ENCODE results near the gene SPOP. TPM values are rescaled to one million over a fixed set of nuclear protein-coding genes. Genes with fewer than 3 reads are reported as not detected.
"Not testable (repeated sequence)": the region's sequence is repeated elsewhere in the genome, so short reads cannot be mapped to it uniquely, and the experiment has no call there.

The SPOP gene
- total RNA-seq, 2 donors from 2014 or later, result 62.3 to 66.8 TPM

- peak; percentile 69 for ATAC-seq (replicated peaks)
- no peaks in the 10 kb centered on the region for H3K9me3 Mint-ChIP-seq
- no peaks in the 10 kb centered on the region for H3K27me3 Mint-ChIP-seq
- H3K36me3 Mint-ChIP-seq (ENCODE audit: low read depth), result no peaks in the 10 kb centered on the region
- H3K4me3 Mint-ChIP-seq, result peak overlapping the region; percentile 72
- peaks cover 22% of the 10 kb centered on the region for H3K4me1 Mint-ChIP-seq
- H3K27ac Mint-ChIP-seq, result peak overlapping the region; percentile 85
Measured at GRCh38 chr17:49687878-49688491, 10.1 kb upstream of the SPOP start.

GRCh38 chr17:49681106-49681979, 3.4 kb upstream of the SPOP start:
- ATAC-seq (replicated peaks), result no peak
- peaks cover 19% of the 10 kb centered on the region for H3K4me1 Mint-ChIP-seq
- H3K27ac Mint-ChIP-seq, result no peak overlapping the region
- peaks cover 21% of the 10 kb centered on the region for H3K36me3 Mint-ChIP-seq (ENCODE audit: low read depth)
- H3K27me3 Mint-ChIP-seq, result no peaks in the 10 kb centered on the region
- H3K9me3 Mint-ChIP-seq, result peaks cover 4% of the 10 kb centered on the region
- no peak overlapping the region for H3K4me3 Mint-ChIP-seq

GRCh38 chr17:49680314-49680713, 2.4 kb upstream of the SPOP start:
- H3K9me3 Mint-ChIP-seq, result peaks cover 4% of the 10 kb centered on the region
- H3K36me3 Mint-ChIP-seq (ENCODE audit: low read depth), result peaks cover 31% of the 10 kb centered on the region
- H3K27me3 Mint-ChIP-seq, result no peaks in the 10 kb centered on the region
- H3K27ac Mint-ChIP-seq, result no peak overlapping the region
- ATAC-seq (replicated peaks), result no peak
- H3K4me3 Mint-ChIP-seq, result no peak overlapping the region
- H3K4me1 Mint-ChIP-seq, result peaks cover 26% of the 10 kb centered on the region

GRCh38 chr17:49677134-49677932, 564 bp downstream of the SPOP start:
- H3K4me3 Mint-ChIP-seq, result peak overlapping the region; percentile 86
- H3K27ac Mint-ChIP-seq, result peak overlapping the region; percentile 97
- peaks cover 37% of the 10 kb centered on the region for H3K4me1 Mint-ChIP-seq
- peaks cover 58% of the 10 kb centered on the region for H3K36me3 Mint-ChIP-seq (ENCODE audit: low read depth)
- peaks cover 4% of the 10 kb centered on the region for H3K9me3 Mint-ChIP-seq
- ATAC-seq (replicated peaks), result peak; percentile 68
- no peaks in the 10 kb centered on the region for H3K27me3 Mint-ChIP-seq

GRCh38 chr17:49676276-49676868, 1.5 kb downstream of the SPOP start:
- Mint-ChIP-seq H3K9me3 (peaks cover 4% of the 10 kb centered on the region), H3K27ac (peak overlapping the region; percentile 97), H3K27me3 (no peaks in the 10 kb centered on the region), H3K4me3 (peak overlapping the region; percentile 86), H3K36me3 (ENCODE audit: low read depth) (peaks cover 63% of the 10 kb centered on the region), H3K4me1 (peaks cover 42% of the 10 kb centered on the region)
- ATAC-seq (replicated peaks), result peak; percentile 18

- Mint-ChIP-seq H3K4me1 (peaks cover 50% of the 10 kb centered on the region), H3K27me3 (no peaks in the 10 kb centered on the region), H3K9me3 (peaks cover 4% of the 10 kb centered on the region), H3K27ac (peak overlapping the region; percentile 97), H3K4me3 (peak overlapping the region; percentile 86), H3K36me3 (ENCODE audit: low read depth) (peaks cover 76% of the 10 kb centered on the region)
- ATAC-seq (replicated peaks), result no peak
Measured at GRCh38 chr17:49674507-49674906, 3.4 kb downstream of the SPOP start.

GRCh38 chr17:49673679-49674078, 4.2 kb downstream of the SPOP start:
- H3K27me3 Mint-ChIP-seq; H3K4me3 Mint-ChIP-seq; ATAC-seq (replicated peaks); H3K27ac Mint-ChIP-seq; H3K9me3 Mint-ChIP-seq: not testable (repeated sequence)
- peaks cover 50% of the 10 kb centered on the region for H3K4me1 Mint-ChIP-seq
- H3K36me3 Mint-ChIP-seq (ENCODE audit: low read depth), result peaks cover 76% of the 10 kb centered on the region

GRCh38 chr17:49670641-49671040, 7.3 kb downstream of the SPOP start:
- H3K9me3 Mint-ChIP-seq, result no peaks in the 10 kb centered on the region
- no peak for ATAC-seq (replicated peaks)
- H3K4me1 Mint-ChIP-seq, result peaks cover 25% of the 10 kb centered on the region
- H3K36me3 Mint-ChIP-seq (ENCODE audit: low read depth), result peaks cover 72% of the 10 kb centered on the region
- H3K27me3 Mint-ChIP-seq, result no peaks in the 10 kb centered on the region
- H3K4me3 Mint-ChIP-seq, result no peak overlapping the region
- H3K27ac Mint-ChIP-seq, result peak overlapping the region; percentile 69

GRCh38 chr17:49670002-49670401, 7.9 kb downstream of the SPOP start:
- H3K4me1 Mint-ChIP-seq, result peaks cover 21% of the 10 kb centered on the region
- H3K27ac Mint-ChIP-seq, result peak overlapping the region; percentile 69
- no peaks in the 10 kb centered on the region for H3K27me3 Mint-ChIP-seq
- no peaks in the 10 kb centered on the region for H3K9me3 Mint-ChIP-seq
- H3K36me3 Mint-ChIP-seq (ENCODE audit: low read depth), result peaks cover 70% of the 10 kb centered on the region
- no peak overlapping the region for H3K4me3 Mint-ChIP-seq
- ATAC-seq (replicated peaks), result no peak

GRCh38 chr17:49667854-49668253, 10.0 kb downstream of the SPOP start:
- no peak overlapping the region for H3K27ac Mint-ChIP-seq
- H3K4me1 Mint-ChIP-seq, result peaks cover 18% of the 10 kb centered on the region
- H3K36me3 Mint-ChIP-seq (ENCODE audit: low read depth), result peaks cover 68% of the 10 kb centered on the region
- no peak overlapping the region for H3K4me3 Mint-ChIP-seq
- no peaks in the 10 kb centered on the region for H3K27me3 Mint-ChIP-seq
- no peaks in the 10 kb centered on the region for H3K9me3 Mint-ChIP-seq
- no peak for ATAC-seq (replicated peaks)

- no peak overlapping the region for H3K4me3 Mint-ChIP-seq
- no peaks in the 10 kb centered on the region for H3K27me3 Mint-ChIP-seq
- no peaks in the 10 kb centered on the region for H3K9me3 Mint-ChIP-seq
- no peak for ATAC-seq (replicated peaks)
- H3K36me3 Mint-ChIP-seq (ENCODE audit: low read depth), result peaks cover 67% of the 10 kb centered on the region
- peak overlapping the region; percentile 3 for H3K27ac Mint-ChIP-seq
- peaks cover 19% of the 10 kb centered on the region for H3K4me1 Mint-ChIP-seq
Measured at GRCh38 chr17:49664706-49665211, 13.1 kb downstream of the SPOP start.

GRCh38 chr17:49659661-49660382, 18.1 kb downstream of the SPOP start:
- H3K27me3 Mint-ChIP-seq, result no peaks in the 10 kb centered on the region
- H3K9me3 Mint-ChIP-seq, result no peaks in the 10 kb centered on the region
- peaks cover 37% of the 10 kb centered on the region for H3K4me1 Mint-ChIP-seq
- peaks cover 69% of the 10 kb centered on the region for H3K36me3 Mint-ChIP-seq (ENCODE audit: low read depth)
- H3K4me3 Mint-ChIP-seq, result peak overlapping the region; percentile 44
- H3K27ac Mint-ChIP-seq, result peak overlapping the region; percentile 67
- ATAC-seq (replicated peaks), result peak; percentile 48

GRCh38 chr17:49656247-49656646, 21.6 kb downstream of the SPOP start:
- no peaks in the 10 kb centered on the region for H3K27me3 Mint-ChIP-seq
- H3K4me3 Mint-ChIP-seq, result no peak overlapping the region
- peaks cover 43% of the 10 kb centered on the region for H3K36me3 Mint-ChIP-seq (ENCODE audit: low read depth)
- no peak overlapping the region for H3K27ac Mint-ChIP-seq
- H3K4me1 Mint-ChIP-seq, result peaks cover 30% of the 10 kb centered on the region
- no peaks in the 10 kb centered on the region for H3K9me3 Mint-ChIP-seq
- ATAC-seq (replicated peaks), result no peak

All from activated T-helper 17 cell treated with anti-CD3 and anti-CD28 coated beads, Interleukin-2, amount 50 U/mL, for 72 hours (primary cell).